ENCODE measurements around the gene RASGRF1.

The RASGRF1 gene

GRCh38 chr15:78991476-78991875, 99.1 kb downstream of the RASGRF1 start:
- DNase-seq, result no peak
- WGBS (ENCODE audit: insufficient coverage), result over 99% methylated on average over 9 of the region's 10 CpGs
- POLR2A ChIA-PET, result no interaction called here

DNA sequence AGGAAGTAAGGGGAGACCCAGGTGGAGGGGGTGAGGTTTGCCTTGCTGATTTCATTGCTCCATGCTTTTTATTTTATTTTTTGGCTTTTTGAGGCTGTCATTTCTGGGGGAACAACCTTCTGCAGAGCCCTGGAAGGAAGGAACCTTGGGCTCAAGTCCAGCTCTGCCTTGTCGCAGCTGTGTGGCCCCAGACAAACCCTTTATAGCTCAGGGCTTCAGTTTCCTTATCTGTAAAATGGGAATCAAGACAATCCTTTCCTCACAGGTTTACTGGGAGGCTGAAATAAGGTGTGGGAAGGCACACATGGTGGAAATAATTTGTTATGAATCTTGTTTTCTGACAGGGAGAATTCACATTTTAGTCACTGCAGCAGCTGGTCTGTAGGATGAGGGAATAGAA, 100.3 kb downstream of the RASGRF1 start:
- ChIA-PET CTCF (interaction anchor here (1.2 to 2.9 kb wide), 3 partner anchors 8 to 17 kb away, joined by 3 to 14 read pairs (median 4); no protein-coding TSS in a partner anchor), POLR2A (no interaction called here)
- no peak for DNase-seq
- H3K27me3 ChIP-seq (replicated peaks in 2 of 5; ENCODE audit: control insufficient read depth in 4 of 5, insufficient read depth in 5 of 5, low read length in 4 of 5), result no peaks in the 10 kb centered on the region
- no peak overlapping the region for H3K27ac ChIP-seq (ENCODE audit: insufficient read depth in 1 of 2, low read depth in 1 of 2, low read length in 2 of 2, poor library complexity in 1 of 2, severe bottlenecking in 2 of 2)
- 75% methylated on average over 1 of the region's 1 CpG for WGBS (ENCODE audit: insufficient coverage)
- H3K9me3 ChIP-seq (ENCODE audit: control extremely low read depth in 1 of 5, control insufficient read depth in 4 of 5, insufficient read depth in 2 of 5, low read depth in 1 of 5, low read length in 4 of 5), result no peaks in the 10 kb centered on the region
- no peaks in the 10 kb centered on the region for H3K36me3 ChIP-seq (ENCODE audit: control insufficient read depth in 4 of 4, insufficient read depth in 4 of 4, low read length in 3 of 4)
- H3K4me1 ChIP-seq (ENCODE audit: control extremely low read depth in 1 of 4, control insufficient read depth in 4 of 4, insufficient read depth in 4 of 4, low read length in 3 of 4), result peaks cover 0 to 53% (median 13%) of the 10 kb centered on the region in 4 experiments
- no peak overlapping the region for H3K4me3 ChIP-seq (ENCODE audit: control insufficient read depth in 1 of 7, extremely low read depth in 1 of 7, insufficient read depth in 4 of 7, low read depth in 2 of 7, low read length in 6 of 7)

More at GRCh38 chr15:78991476-78991875, 99.1 kb downstream of the RASGRF1 start:
- Histone ChIP-seq H3K4me1 (ENCODE audit: control extremely low read depth in 1 of 4, control insufficient read depth in 4 of 4, insufficient read depth in 4 of 4, low read length in 3 of 4) (peaks cover 0 to 64% (median 13%) of the 10 kb centered on the region in 4 experiments), H3K9me3 (ENCODE audit: control extremely low read depth in 1 of 5, control insufficient read depth in 4 of 5, insufficient read depth in 2 of 5, low read depth in 1 of 5, low read length in 4 of 5) (no peaks in the 10 kb centered on the region), H3K27me3 (replicated peaks in 2 of 5; ENCODE audit: control insufficient read depth in 4 of 5, insufficient read depth in 5 of 5, low read length in 4 of 5) (no peaks in the 10 kb centered on the region), H3K4me3 (ENCODE audit: control insufficient read depth in 1 of 7, extremely low read depth in 1 of 7, insufficient read depth in 4 of 7, low read depth in 2 of 7, low read length in 6 of 7) (no peak overlapping the region), H3K36me3 (ENCODE audit: control insufficient read depth in 4 of 4, insufficient read depth in 4 of 4, low read length in 3 of 4) (no peaks in the 10 kb centered on the region), H3K27ac (ENCODE audit: insufficient read depth in 1 of 2, low read depth in 1 of 2, low read length in 2 of 2, poor library complexity in 1 of 2, severe bottlenecking in 2 of 2) (no peak overlapping the region)
- CTCF ChIA-PET, result interaction anchor here (0.9 kb wide), 1 partner anchor 13 kb away, joined by 3 read pairs; no protein-coding TSS in a partner anchor

DNA sequence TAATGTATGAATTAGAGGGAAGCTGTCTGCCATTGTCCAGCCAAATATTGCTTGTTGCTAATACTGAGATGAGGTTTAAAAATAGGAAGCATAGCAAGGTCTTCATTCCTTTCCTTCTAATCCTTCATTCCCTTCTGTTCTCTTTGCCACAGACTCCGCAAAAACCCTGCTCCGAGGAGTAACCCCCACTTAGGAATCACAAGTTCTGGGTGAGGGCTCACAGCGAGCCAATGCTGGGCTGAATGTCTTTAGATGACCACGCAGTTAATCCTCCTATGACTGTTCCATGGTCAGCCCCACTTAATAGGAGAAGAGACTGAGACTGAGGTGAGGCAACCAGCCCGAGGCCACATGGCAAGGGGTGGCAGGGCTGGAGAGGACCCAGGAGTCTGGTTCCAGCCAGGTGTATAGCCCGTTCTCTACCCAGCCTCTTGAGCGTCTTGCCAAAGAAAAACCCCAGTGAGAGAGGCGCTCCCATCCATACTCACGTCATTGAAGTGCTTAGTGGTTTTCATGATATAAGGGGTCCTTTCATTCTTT, 100.8 kb downstream of the RASGRF1 start:
- Histone ChIP-seq H3K27me3 (replicated peaks in 2 of 5; ENCODE audit: control insufficient read depth in 4 of 5, insufficient read depth in 5 of 5, low read length in 4 of 5) (no peaks in the 10 kb centered on the region), H3K4me3 (ENCODE audit: control insufficient read depth in 1 of 7, extremely low read depth in 1 of 7, insufficient read depth in 4 of 7, low read depth in 2 of 7, low read length in 6 of 7) (no peak overlapping the region), H3K9me3 (ENCODE audit: control extremely low read depth in 1 of 5, control insufficient read depth in 4 of 5, insufficient read depth in 2 of 5, low read depth in 1 of 5, low read length in 4 of 5) (no peaks in the 10 kb centered on the region), H3K27ac (ENCODE audit: insufficient read depth in 1 of 2, low read depth in 1 of 2, low read length in 2 of 2, poor library complexity in 1 of 2, severe bottlenecking in 2 of 2) (no peak overlapping the region), H3K36me3 (ENCODE audit: control insufficient read depth in 4 of 4, insufficient read depth in 4 of 4, low read length in 3 of 4) (no peaks in the 10 kb centered on the region), H3K4me1 (ENCODE audit: control extremely low read depth in 1 of 4, control insufficient read depth in 4 of 4, insufficient read depth in 4 of 4, low read length in 3 of 4) (peaks cover 0 to 53% (median 13%) of the 10 kb centered on the region in 4 experiments)
- no peak for DNase-seq
- ChIA-PET POLR2A (no interaction called here), CTCF (interaction anchor here (1.2 to 2.9 kb wide), 6 partner anchors 8 to 81 kb away, joined by 3 to 15 read pairs (median 4); no protein-coding TSS in a partner anchor)
- WGBS (ENCODE audit: insufficient coverage), result 94% methylated on average over 9 of the region's 9 CpGs

DNA sequence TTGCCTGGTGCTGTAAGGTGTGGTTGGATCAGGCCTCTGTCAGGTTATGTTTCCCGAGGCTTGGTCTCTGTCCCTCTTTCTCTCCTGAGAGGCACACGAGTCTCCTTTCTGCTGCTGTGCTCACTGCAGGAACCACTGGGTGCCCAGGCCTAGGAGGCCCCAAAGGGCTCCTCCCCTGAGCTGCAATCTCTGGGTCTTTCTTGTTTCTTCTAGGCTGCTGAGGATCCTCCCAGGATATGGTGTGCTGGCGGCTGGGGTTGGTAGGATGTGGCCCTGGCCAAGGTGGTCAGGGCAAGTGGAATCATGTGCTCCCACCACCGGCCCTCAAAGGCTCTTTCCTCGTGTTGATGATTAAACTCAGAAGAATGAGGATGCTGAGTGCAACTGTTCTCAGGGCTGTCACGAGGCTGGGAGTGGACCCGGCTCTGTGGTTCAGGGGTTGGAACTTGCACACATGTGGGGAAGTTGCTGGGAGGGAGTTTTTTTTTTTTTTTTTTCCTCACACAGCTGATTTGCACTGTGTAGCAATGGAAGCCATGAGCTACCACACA, 102.1 kb downstream of the RASGRF1 start:
- ChIA-PET POLR2A (no interaction called here), CTCF (interaction anchor here (1.1 to 2.9 kb wide), 7 partner anchors 9 to 155 kb away, joined by 3 to 15 read pairs (median 5); no protein-coding TSS in a partner anchor)
- Histone ChIP-seq H3K36me3 (ENCODE audit: control insufficient read depth in 4 of 4, insufficient read depth in 4 of 4, low read length in 3 of 4) (no peaks in the 10 kb centered on the region), H3K9me3 (ENCODE audit: control extremely low read depth in 1 of 5, control insufficient read depth in 4 of 5, insufficient read depth in 2 of 5, low read depth in 1 of 5, low read length in 4 of 5) (no peaks in the 10 kb centered on the region), H3K4me3 (ENCODE audit: control insufficient read depth in 1 of 7, extremely low read depth in 1 of 7, insufficient read depth in 4 of 7, low read depth in 2 of 7, low read length in 6 of 7) (no peak overlapping the region), H3K27me3 (replicated peaks in 2 of 5; ENCODE audit: control insufficient read depth in 4 of 5, insufficient read depth in 5 of 5, low read length in 4 of 5) (no peaks in the 10 kb centered on the region), H3K4me1 (ENCODE audit: control extremely low read depth in 1 of 4, control insufficient read depth in 4 of 4, insufficient read depth in 4 of 4, low read length in 3 of 4) (peaks cover 0 to 41% (median 13%) of the 10 kb centered on the region in 4 experiments), H3K27ac (ENCODE audit: insufficient read depth in 1 of 2, low read depth in 1 of 2, low read length in 2 of 2, poor library complexity in 1 of 2, severe bottlenecking in 2 of 2) (no peak overlapping the region)
- peak; percentile 72 to 95 (median 87) for DNase-seq
- 0% methylated on average over 1 of the region's 7 CpGs for whole genome bisulfite sequencing (ENCODE audit: insufficient coverage)

DNA sequence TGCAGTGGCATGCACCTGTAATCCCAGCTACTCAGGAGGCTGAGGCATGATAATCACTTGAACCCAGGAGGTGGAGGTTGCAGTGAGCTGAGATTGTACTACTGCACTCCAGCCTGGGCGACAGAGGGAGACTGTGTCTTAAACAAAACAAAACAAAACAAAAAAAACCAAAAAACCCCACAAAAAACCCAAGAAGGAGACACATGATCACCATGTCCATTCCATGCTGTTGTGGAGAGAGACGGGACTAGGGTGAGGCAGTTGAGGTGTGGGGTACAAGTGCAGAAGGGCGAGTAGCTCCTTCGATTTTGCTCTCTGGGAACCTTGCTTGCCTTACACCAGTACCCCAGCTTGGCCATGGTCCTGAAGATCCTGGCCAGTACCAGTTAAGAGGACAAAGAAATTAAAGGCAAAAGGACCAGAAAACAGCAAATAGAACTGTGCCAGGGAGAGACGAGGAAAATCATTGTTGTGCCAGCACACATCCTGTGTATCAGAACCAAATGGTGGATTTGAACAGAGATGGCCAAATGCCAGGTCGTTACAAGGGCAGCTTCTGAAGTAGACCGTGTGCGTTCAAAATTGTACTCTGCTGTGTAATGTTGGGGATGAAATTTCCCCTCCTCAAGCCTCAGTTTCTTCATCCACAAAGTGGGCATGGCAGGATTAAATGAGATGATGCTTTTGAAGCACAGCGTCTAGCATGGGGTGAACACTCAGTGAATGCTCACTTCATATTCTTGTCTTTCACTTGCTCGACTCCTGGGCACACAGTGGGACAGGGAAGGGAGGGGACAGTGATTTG, 102.8 kb downstream of the RASGRF1 start:
- H3K4me1 ChIP-seq (ENCODE audit: control extremely low read depth in 1 of 4, control insufficient read depth in 4 of 4, insufficient read depth in 4 of 4, low read length in 3 of 4), result peaks cover 0 to 34% (median 13%) of the 10 kb centered on the region in 4 experiments
- no peaks in the 10 kb centered on the region for H3K36me3 ChIP-seq (ENCODE audit: control insufficient read depth in 4 of 4, insufficient read depth in 4 of 4, low read length in 3 of 4)
- H3K9me3 ChIP-seq (ENCODE audit: control extremely low read depth in 1 of 5, control insufficient read depth in 4 of 5, insufficient read depth in 2 of 5, low read depth in 1 of 5, low read length in 4 of 5), result no peaks in the 10 kb centered on the region
- H3K27me3 ChIP-seq (replicated peaks in 2 of 5; ENCODE audit: control insufficient read depth in 4 of 5, insufficient read depth in 5 of 5, low read length in 4 of 5), result no peaks in the 10 kb centered on the region
- peak in 1 of 3 donors; percentile 2 for DNase-seq
- WGBS (ENCODE audit: insufficient coverage), result 87% methylated on average over 7 of the region's 10 CpGs
- no peak overlapping the region for H3K27ac ChIP-seq (ENCODE audit: insufficient read depth in 1 of 2, low read depth in 1 of 2, low read length in 2 of 2, poor library complexity in 1 of 2, severe bottlenecking in 2 of 2)
- ChIA-PET POLR2A (no interaction called here), CTCF (interaction anchor here (1.2 to 2.9 kb wide), 4 partner anchors 8 to 19 kb away, joined by 4 to 15 read pairs (median 10); no protein-coding TSS in a partner anchor)
- H3K4me3 ChIP-seq (ENCODE audit: control insufficient read depth in 1 of 7, extremely low read depth in 1 of 7, insufficient read depth in 4 of 7, low read depth in 2 of 7, low read length in 6 of 7), result no peak overlapping the region

- no peaks in the 10 kb centered on the region for H3K27me3 ChIP-seq (replicated peaks in 2 of 5; ENCODE audit: control insufficient read depth in 4 of 5, insufficient read depth in 5 of 5, low read length in 4 of 5)
- no peaks in the 10 kb centered on the region for H3K36me3 ChIP-seq (ENCODE audit: control insufficient read depth in 4 of 4, insufficient read depth in 4 of 4, low read length in 3 of 4)
- ChIA-PET POLR2A (no interaction called here), CTCF (interaction anchor here (1.1 to 1.3 kb wide), 2 partner anchors 11 to 17 kb away, joined by 3 to 5 read pairs; no protein-coding TSS in a partner anchor)
- H3K9me3 ChIP-seq (ENCODE audit: control extremely low read depth in 1 of 5, control insufficient read depth in 4 of 5, insufficient read depth in 2 of 5, low read depth in 1 of 5, low read length in 4 of 5), result no peaks in the 10 kb centered on the region
- H3K4me1 ChIP-seq (ENCODE audit: control extremely low read depth in 1 of 4, control insufficient read depth in 4 of 4, insufficient read depth in 4 of 4, low read length in 3 of 4), result peaks cover 0 to 41% (median 13%) of the 10 kb centered on the region in 4 experiments
- H3K27ac ChIP-seq (ENCODE audit: insufficient read depth in 1 of 2, low read depth in 1 of 2, low read length in 2 of 2, poor library complexity in 1 of 2, severe bottlenecking in 2 of 2), result no peak overlapping the region
- H3K4me3 ChIP-seq (ENCODE audit: control insufficient read depth in 1 of 7, extremely low read depth in 1 of 7, insufficient read depth in 4 of 7, low read depth in 2 of 7, low read length in 6 of 7), result no peak overlapping the region
- WGBS (ENCODE audit: insufficient coverage), result no CpG with 5 or more reads among the region's 6 CpGs
- DNase-seq, result no peak
Measured at GRCh38 chr15:78985859-78986475, 104.6 kb downstream of the RASGRF1 start.
